ENCODE data around the gene MYO1C.

Gene MYO1C

DNA sequence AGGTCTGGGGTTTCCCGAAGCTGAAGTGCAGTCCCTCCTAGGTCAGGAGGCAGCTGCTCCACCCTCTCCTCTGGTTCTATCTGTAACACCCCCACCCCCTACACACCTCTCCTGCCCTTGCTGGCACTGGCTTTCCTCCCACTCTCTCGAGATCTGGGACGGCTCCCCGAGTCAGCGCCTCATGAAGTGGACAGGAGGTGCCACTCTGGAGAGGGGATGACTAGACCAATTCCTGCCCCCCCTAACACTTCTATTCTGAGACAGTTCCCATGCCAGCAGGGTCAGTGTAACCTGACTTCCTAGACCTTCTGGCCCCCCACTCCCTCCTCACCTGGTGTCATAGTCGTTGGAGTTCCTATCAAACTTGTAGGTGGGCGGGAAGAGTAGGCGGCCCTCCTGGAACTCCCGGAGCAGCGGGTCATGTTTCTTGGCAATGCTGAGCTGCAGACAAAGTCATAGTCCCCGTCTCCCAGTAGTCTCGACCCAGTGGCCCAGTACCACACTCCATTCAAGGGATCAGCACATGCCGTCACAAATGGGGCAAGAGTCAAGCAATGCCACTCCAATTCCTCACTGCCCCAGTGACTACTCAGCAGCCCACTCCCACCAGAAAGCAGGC lies 14.3 kb upstream of the MYO1C start:
- no peak for DNase-seq (ENCODE audit: low read depth in 2 of 2)

DNA sequence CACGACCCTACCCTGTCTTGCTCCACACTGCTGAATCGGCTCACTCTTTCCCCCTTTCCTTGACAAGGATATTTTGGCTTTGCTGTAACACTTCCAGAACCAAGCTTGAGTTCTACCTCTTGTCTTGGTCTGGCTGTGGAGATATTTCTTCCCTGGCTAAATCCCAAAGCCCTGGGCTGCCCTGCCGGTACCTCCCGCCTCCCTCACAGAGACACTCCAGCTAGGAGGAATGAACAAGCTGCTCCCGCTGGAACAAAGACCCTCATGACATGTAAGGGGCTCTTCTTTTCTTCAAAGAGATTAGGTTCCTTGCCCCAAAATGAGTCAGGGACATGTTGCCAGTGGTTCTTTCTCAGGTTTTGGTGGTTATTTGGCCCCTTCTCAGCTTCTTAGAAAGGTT lies 13.1 kb upstream of the MYO1C start:
- DNase-seq (ENCODE audit: low read depth in 2 of 2): no peak

DNA sequence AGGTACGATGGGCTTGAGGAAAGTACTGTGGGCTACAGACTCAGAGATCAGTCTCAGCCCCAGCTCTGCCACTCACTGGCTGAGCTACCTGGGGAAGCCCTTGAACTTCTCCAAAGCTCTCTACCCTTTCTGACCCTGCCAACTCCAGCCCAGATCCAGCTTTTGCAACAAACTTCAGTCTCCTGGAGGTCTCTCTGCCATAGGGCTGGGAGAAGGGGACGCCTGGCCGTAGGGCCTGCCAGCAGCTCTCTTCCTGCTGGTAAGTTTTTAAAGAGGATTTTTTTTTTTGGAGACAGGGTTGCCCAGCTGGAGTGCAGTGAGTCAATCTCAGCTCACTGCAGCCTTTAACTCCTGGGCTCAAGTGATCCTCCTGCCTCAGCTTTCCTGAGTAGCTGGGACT lies 12.4 kb upstream of the MYO1C start:
- DNase-seq (ENCODE audit: low read depth in 2 of 2): no peak

DNA sequence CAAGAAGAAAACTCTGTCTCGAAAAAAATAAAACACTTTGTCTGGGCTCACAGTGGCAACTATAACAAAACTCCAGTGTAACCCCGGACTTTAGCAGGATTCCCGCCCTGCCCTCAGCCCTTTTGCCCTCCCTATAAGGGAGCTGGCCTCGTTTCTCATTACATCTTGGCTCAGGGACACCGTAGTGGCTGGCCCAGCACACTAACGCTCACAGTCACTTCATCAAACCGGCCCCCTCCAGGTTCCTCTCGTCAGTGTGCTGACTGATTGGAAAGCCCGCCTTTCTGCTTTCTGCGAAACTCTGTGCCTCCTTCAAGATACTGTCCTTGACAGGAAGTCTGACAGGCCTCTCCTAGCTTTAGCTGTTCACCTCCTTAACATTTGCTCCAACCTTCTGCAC lies 11.2 kb upstream of the MYO1C start:
- DNase-seq (ENCODE audit: low read depth in 2 of 2): no peak

DNA sequence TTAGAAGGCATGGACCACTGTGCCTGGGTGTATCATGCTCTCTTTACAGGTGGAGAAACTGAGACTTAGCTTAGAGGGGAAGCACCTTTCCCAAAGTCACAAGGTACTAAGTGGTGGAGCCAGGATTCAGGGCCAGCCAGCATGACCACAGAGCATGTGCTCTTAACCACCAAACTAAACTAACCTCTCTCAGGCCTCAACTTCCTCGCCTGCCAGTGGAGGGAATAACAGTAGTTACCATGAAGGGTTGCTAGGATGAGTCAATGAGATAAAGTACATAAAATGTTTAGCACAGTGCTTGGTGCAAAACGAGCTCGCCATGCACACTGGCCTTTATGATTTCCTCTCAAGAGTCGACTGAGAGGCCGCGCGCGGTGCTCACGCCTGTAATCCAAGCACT lies 6.4 kb upstream of the MYO1C start:
- no peak for DNase-seq (ENCODE audit: low read depth in 2 of 2)

DNA sequence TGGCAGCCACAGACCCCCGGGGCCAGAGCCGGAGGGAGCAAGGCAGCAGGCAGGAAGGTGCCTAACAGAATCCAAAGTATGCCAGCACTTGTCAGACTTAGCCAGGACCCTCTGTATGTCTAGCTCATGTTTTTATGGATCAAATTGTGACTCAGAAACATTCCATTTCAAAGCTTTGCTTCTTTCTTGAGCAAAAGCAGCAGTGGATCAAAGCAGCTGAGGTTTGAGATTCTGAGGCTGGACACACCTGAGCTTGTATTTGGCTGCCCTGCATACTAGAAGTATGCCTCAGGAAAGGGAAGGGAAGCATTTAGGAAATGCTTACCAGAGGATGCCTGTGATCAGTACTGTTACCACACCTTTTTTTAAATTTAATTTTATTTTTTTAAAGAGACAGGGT lies 5.7 kb upstream of the MYO1C start:
- no peak for DNase-seq (ENCODE audit: low read depth in 2 of 2)

DNA sequence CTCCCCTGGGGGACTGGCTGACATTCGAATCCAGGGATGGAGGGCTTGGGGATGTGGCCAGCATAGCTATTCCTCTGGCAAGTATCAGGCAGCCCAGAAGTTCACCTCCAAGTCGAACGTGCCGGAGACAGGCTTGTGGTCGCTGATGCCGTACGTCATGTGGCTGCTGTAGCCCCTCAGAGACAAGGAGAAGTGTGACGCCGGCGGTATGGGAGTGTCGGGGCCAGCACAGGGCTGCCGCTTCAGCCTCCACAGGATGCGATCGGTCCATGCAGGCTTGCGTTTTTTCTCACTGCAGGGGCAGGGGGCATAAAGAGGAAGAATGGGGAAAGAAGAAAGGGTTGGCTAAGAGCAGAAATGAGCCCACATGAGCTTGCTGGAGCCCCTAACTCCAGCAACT lies 5.3 kb upstream of the MYO1C start:
- no peak for DNase-seq (ENCODE audit: low read depth in 2 of 2)

DNA sequence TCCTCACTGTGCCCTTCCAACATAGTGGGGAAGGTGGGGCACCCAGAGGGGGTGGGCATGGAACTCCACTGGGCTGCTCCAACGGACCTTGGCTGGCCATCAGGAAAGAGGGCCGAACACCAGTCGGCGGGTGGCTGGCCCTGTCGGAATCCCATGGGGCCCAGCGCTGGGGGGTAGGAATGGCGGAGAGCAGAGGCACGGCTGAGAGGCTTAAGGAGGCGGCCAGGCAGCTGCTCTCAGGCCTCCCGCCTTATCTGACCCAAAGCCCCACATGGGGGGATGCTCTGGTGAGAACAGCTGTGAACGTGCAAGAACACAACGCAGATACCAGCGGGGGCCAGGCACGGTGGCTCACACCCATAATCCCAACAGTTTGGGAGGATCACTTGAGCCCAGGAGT lies 4.4 kb upstream of the MYO1C start:
- no peak for DNase-seq (ENCODE audit: low read depth in 2 of 2)

DNA sequence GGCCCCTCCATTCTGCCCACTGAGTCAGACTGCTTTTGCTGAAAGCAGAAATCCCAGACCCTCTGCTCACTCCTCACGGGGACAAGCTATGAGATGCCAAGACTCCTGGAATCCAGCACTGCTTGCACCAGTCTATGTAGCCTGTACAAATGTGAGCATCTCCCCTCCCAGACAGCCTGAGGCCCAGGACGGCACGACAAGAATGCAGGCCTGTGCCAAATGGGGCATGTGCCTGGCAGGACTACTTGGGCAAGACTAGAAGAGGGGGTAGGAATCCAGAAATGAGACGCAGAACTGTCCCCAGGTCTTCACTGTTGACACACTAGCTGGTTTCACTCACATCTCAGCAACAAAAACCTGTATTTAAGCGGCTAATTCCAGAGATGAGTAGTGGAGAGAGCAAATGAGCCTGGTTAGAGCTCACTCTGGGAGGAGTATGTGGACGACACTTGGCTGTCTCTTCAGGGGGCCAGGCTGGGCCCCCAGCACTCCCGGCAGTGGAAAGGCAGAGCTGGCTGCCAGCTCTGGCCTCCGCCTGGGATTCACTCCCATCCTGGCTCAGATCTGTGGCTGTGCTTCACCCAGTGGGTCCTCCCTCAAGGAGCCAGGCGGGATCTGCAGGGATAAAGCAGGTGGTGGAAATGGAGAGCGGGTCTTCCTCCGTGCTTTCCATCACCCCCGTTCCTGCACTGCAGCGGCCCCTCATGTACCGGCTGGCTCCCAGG lies 2.9 kb upstream of the MYO1C start:
- no peak for DNase-seq (ENCODE audit: low read depth in 2 of 2)

DNA sequence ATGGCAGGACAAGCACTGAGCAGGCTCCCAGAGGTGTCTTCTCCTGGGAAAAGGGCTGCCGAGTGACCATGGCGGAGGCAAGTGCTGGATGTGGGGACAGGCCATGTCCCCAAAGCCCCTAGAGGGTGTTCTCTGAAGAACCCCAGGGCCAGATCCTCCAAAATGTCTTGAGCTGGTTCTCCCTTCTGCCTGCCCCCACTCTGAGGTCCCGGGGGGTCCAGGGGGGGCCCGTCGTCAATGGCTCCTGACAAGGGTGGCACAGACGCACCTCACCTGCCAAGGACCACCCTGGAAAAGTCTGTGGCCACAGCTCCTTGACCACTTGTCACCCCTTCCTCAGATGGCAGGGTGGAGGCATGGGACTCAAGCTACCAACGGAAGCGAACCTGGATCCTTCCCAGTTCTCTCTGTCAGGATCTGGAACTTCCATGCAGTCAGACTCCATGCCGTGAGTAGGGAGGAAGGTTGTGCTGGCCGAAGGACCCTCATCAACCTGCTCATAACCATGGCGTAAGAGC lies 2.3 kb upstream of the MYO1C start:
- no peak for DNase-seq (ENCODE audit: low read depth in 2 of 2)

DNA sequence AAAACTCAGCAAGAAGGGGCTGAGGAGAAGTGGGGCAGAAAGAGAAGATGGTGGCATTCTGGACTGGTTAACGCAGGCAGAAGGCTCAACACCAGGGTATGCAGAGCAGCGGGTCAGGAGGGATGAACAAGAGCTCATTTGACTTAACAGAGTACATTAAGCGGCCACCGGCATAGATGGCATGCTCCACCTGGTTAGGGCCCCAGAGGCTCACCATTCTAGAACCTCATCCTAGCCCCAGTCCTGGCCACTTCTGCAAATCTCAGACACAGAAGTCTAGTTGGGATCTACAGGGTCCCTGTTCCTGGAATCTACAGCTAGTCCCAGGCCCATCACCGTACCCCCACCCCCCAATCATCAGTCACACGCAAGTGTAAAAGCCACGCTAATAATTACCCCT lies 1.7 kb upstream of the MYO1C start:
- DNase-seq (ENCODE audit: low read depth in 2 of 2): no peak

DNA sequence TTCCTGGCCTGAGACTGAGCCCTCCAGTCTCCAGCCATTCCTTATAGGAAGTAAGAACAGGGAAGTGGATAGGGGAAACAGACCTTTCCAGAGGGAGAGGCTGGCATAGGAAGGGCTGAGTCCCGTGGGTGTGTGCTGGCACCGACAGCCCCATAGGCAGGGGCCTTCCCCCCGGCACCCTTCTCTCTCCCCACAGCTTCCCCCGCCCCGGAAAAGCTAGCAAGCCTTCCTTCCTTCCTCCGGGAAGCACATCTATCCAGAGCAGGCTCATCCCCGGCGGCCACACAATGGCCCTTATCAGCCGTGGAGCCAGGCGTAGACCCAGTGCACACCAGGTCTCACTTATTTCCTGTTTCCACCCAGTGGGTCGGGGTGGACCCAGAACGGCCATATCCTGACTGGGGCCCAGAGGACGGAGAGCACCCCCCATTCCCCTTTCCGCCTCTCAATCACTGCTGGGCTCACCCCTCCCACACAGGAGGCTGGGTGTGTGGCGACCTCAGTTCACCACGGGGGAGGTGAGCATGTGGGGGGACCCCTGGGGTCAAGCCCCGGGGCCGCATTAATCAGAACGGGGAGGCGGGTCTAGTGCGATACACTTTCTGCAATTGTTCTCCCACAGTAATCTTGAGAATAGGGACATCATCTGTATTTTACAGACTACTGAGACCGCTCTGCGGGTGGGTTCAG lies 950 bp upstream of the MYO1C start:
- no peak for DNase-seq (ENCODE audit: low read depth in 2 of 2)

DNA sequence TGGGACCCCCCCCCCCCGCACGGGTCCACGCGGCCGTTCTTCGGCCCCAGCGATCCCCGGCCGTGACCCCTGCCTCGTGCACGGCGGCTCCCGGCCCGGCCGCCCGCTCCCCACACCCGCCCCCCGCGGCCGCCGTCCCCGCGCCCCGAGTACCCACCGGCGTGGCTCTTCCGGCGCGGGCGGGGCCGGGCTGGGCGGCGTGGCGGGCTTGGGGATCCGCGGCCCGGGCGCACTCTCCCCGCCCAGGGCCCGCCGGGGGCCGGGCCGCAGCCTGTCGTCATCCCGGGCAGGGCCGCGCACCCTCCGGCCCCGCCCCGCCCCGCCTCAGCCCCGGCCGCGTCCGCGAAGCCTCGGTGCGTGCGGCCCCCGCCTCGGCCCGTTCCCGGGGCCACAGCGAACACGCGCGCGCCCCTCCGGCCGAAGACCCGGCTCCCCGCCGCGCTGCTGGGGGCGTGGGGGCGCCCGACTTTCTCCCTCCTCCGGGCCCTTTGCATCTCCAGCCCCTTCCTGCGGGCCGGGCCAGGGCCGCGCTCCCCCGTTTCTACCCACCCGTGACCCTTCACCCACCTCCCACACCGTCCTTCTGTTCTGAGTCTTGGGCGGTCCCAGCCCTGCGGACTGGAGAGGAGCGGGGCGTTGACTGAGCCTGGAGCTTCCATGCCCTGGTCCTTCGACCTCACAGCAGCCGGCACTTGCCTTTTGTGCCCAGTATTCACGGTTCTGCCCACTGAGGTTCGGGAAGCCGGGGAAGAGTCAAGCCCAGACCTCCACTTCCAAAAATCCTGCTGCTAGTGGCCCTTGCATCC lies 840 bp downstream of the MYO1C start:
- DNase-seq (ENCODE audit: low read depth in 2 of 2): peak in 1 of 2 donors; percentile 47

DNA sequence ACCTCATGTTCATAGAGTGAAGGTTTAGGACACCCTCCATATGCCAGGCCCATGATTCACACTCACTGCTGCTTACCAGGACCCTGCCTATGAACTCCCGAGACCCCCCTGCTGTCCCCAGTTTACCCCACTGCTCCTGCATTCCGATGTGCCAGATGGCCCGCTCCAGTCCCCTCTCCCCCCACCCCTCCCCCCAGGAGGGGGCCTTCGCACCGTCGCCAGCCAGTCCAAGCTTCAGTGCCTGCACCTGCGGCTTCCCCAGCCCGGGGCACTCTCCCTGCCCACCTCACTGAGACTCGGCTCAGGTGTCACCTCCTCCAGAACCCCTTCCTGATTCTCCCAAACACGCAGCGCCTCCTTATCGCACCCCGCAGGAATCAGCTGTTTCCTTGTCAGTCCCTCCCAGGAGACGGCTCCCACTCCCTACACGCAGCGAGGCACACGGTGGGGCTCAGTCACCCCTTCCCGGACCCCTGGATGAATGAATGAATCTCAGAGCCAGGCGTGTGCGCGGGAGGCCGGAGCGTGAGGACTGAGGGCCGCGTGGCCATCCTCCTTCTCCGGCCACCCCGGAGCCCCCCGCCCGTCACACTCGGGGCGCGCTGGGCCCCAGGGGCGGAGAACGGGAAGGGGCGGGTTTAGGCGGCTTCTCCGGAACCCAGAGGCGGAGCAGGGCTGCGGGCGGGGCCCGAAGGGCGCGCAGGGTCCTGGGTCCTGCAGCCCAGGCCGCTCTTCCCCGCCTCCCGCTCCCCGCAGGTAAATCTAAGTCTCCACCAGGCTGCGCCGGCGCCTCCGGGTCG lies 1.6 kb downstream of the MYO1C start:
- peak; percentile 63 to 69 for DNase-seq (ENCODE audit: low read depth in 2 of 2)

DNA sequence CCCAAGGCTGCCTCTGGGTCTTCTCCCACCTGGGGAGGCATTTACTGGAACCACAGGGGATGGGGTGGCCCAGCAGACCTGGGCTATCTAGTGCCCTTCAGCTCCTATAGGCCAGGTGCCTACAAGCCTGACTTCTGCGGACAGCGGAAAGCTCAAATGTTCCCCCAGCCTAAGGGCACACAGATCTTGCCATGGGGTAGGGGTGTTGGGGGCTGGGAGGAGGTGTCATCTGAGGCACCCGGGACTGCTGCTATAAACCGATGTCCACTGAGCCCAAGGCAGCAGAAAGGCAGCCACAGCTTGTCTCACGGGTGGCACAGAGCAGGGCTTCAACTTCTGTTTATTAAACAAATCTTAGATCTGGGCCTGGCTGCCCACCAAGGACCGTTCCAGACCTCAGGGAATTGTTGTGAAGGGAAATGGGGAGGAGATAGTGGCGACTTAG lies 3.6 kb downstream of the MYO1C start:
- no peak for DNase-seq (ENCODE audit: low read depth in 2 of 2)

DNA sequence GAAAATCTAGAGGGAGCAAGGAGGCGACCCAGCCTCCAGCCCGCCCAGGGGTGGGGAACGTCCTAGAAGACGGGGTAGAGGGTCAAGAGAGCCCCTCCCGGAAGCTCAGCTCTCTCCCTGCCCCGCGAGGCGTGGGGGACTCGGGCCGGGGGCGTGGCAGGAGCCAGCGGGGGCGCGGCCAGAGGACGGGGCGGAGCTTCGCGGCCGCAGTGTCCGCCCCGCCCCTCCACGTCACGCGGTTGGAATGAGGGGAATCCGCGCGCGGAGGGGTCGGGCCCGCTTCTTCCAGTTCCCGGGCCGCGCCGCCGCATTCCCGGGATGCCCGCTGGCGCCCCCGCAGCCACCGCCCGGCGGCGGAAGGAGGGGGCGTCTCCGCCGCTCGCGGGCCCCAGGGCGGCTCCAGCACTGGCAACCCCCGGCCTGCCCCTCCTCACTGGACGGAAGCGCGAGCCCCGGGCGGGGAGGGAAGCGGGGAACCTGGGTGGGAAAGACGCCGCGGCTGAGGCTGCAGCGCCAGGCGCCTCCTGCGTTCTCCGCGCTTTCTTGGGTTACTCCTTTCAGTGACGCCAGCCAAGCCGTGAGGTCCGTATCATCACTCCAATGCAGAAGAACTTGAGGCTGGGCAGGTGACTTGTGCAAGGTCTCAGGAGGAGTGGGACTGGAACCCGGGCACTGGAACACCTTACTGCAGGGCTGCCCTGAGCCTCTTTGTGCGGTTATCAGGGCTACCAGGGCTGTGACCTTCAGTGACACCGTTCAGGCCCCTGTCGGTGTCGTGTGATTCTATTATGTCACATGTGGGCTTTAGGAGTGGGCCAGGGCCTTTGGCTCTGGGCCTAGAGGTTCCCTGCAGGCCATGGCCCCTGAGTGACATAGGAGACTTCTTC lies 4.3 kb downstream of the MYO1C start:
- DNase-seq (ENCODE audit: low read depth in 2 of 2): peak; percentile 61 to 62

DNA sequence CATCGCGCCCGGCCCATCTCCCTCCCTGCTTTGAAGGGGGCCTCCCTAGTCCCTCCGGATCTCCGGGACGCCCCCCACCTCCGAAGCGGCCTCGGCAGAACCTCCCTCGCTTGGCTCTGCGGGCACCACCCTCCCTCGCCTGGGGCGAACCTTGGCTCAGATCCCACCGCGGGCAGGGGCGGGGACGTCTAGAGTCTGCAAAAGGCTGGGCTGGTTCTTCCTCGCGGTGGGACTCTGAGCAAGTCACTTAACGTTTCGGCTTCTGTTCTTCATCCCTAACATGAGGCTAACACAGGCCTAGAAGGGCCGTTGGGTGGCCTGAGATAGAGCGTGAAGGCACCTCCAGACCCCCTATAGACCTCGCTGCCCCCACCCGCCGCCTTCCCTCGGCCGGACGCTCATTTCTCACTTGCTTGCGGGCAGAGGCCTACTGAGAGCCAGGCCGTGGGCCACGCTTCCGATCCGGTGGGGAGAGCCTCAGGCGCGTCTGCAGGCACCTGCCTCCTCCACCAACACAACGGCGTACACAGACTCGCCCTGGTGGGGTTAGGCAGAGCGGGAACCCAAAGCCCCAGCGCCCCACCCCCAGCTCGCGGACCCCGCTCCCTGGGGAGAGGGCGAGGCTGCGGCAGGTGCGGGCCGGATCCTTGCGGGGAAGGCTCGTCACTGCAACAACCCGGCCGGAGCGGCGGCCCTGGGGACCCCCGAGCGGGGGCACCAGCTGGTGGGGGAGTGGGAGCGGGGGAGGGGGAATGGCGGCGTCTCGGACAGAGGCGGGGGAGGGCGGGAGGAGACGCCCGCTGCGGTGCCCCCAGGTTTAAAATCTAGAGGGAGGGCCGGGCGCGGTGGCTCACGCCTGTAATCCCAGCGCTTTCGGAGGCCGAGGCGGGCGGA lies 5.4 kb downstream of the MYO1C start:
- DNase-seq (ENCODE audit: low read depth in 2 of 2): peak; percentile 70 to 74

DNA sequence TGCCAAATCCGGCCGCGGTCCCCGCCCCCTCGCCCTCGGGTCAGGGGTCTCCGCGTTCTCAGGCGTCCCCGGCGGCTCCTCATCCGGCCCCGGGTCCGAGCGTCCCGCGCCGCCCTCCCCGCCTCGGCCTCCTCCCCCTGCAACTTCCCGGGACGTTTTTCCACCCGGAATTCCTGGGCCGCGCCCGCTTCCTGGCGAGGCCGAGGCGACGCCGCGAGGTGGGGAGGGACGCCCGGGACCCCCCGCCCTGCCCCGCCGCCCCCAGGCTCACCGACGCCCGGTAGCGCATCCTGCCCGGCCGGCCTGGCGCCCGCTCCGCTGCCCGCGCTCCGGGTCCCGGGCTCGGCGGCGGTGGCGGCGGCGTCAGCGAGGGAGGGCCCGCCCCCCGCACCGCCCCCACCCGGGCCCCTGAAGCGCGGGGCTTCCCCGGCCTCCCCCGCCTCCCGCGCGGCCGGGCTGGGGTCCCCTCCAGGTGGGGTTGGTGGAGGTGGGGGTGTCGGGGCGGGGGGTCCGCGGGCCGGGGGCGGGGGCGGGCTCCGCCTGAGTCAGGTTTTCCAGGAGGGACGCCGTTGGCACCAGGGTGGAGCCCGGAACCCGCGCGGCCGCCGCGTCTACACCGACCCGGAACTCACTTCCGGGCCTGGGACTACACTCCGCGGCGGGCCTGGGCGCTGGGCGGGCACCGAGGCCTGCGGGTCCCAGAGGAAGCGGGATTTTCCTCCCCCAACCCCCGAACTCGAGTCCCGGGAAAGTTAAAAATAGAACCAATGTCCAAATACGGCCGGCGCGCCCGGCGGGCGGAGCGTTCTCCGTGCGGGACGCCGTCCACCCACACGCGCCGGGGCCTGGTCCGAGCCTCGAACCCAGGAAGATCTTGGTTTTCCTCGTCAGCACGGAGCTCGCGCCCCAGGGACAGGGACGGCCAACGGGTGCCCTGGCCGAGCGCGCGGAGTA lies 6.8 kb downstream of the MYO1C start:
- DNase-seq (ENCODE audit: low read depth in 2 of 2): peak; percentile 49 to 60

Data from stimulated activated CD4-positive, alpha-beta T cell treated with anti-CD3 and anti-CD28 coated beads, Interleukin-4, amount 100 ng/mL, for 48 hours (primary cell).